ENCODE measurements around the gene CPT1B.

DNA sequence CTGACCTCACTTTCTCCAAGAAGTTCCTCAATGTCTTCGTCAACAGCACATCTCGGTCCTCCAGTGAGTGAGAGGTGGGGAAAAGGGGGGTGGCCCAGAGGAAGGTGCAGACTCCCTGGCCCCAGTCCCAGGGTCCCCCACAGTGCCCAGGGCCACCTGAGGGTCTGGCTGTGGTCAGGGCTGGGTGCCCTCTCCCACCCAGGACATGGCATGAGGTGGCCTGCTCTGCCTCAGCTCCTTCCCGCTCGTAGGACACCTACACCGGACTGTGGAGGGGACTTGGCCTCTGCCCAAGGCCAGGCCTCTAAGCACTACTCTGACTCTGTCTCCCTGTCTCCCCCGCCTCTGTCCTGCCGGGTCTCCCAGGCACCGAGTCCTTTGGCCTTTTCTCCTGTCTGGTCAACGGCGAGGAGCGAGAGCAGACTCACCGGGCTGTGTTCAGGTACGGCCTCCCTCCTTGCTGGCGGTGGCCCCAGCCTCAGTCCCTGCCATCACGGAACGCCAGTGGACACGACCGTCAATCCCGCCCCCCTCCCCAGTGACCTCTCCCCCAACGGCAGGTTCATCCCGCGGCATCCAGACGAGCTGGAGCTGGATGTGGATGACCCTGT, 26.9 kb upstream of the CPT1B start:
- TF ChIP-seq, protein P1, sequence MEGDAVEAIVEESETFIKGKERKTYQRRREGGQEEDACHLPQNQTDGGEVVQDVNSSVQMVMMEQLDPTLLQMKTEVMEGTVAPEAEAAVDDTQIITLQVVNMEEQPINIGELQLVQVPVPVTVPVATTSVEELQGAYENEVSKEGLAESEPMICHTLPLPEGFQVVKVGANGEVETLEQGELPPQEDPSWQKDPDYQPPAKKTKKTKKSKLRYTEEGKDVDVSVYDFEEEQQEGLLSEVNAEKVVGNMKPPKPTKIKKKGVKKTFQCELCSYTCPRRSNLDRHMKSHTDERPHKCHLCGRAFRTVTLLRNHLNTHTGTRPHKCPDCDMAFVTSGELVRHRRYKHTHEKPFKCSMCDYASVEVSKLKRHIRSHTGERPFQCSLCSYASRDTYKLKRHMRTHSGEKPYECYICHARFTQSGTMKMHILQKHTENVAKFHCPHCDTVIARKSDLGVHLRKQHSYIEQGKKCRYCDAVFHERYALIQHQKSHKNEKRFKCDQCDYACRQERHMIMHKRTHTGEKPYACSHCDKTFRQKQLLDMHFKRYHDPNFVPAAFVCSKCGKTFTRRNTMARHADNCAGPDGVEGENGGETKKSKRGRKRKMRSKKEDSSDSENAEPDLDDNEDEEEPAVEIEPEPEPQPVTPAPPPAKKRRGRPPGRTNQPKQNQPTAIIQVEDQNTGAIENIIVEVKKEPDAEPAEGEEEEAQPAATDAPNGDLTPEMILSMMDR (IDR thresholded peaks at IDR 0.05 in 4 of 5, conservative IDR thresholded peaks at IDR 0.05 in 1 of 5) = no peak
- no peak for TF ChIP-seq POLR2A (IDR thresholded peaks at IDR 0.05)
